Mesothelial cell of epicardium (in vitro differentiated cells): Measurements from ENCODE around the gene ZNRF3. TPM values are rescaled to one million over a fixed set of nuclear protein-coding genes. Genes with fewer than 3 reads are reported as not detected.

Experiments
- DNase-seq, 2 experiments: peaks; one replicate each; pipeline ENCODE4 v3.0.0; 2021; ENCODE audit warnings: low spot score in 2 of 2; ENCODE audit not compliant: unreplicated experiment in 2 of 2
- H3K27ac Mint-ChIP-seq: 2 replicates; pipeline ENCODE4 v1.8.0; 2021; ENCODE audit warnings: mixed read lengths
- H3K27me3 Mint-ChIP-seq: 2 replicates; pipeline ENCODE4 v1.8.0; 2021; ENCODE audit warnings: low read depth, mixed read lengths
- H3K36me3 Mint-ChIP-seq: 2 replicates; pipeline ENCODE4 v1.8.0; 2021; ENCODE audit warnings: mixed read lengths
- H3K4me1 Mint-ChIP-seq: 2 replicates; pipeline ENCODE4 v1.8.0; 2021; ENCODE audit warnings: mixed read lengths
- H3K4me3 Mint-ChIP-seq: 2 replicates; pipeline ENCODE4 v1.8.0; 2021; ENCODE audit warnings: mild to moderate bottlenecking, moderate library complexity, mixed read lengths
- H3K9me3 Mint-ChIP-seq: 2 replicates; pipeline ENCODE4 v1.8.0; 2021; ENCODE audit warnings: mixed read lengths
- total RNA-seq: library from RNA; stranded (reverse); gene quantifications from 3 replicates; pipeline ENCODE4 v1.2.1, GENCODE V29; 2021
- TF ChIP-seq, protein P1 (sequence below): fragments of 200-600 bp; sonication (generic); IDR thresholded peaks from one replicate; pipeline ENCODE4 v1.5.0; 2021; ENCODE audit warnings: antibody characterized with exemption; ENCODE audit not compliant: unreplicated experiment

The ZNRF3 gene
- total RNA-seq, 1 donor from 2014 or later = 37.3 TPM

DNA sequence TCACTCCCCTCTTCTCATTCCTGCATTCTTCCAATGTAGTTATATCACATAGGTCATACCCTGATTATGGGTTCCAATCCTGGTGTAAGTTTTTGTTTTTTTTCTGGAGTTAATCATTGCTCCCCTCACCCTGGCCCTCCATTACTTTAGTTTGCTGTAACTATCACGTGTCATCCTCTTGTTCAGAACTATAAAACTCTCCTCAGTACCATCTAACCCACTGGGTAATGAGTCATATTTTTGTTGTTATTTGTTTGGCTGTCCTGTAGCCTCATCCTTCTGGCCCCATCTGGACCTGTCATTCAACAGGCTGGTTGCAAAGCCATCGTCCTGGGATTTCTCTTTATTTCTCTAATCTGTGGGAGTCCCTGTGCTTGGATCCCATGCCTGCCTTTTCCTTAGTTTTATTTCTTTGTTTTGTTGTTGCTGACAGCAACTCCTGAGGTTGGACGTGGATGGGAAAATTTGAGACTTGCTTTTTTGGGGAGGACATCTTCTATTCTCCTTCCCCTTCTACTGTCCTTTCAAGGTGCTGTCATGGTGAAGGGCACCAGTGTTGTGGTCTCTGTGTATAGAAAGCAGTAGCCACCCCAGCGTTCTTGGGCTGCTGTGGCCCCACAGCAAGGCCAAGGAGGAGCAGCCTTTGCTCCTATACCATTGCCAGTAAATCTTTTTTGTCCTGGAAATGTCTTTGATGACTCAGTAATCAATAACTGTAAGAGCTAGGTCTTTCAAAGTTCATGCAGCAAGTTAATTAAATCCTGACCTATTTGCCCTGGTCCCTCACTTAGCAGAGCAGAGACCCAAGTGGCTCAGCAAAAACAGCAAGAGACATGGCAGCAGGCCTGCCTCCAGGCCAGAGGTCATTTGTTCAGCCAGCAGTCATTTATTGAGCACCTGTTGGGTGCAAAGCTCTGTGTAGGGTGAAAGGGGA, 95.8 kb downstream of the ZNRF3 start:
- Mint-ChIP-seq H3K9me3 (no peaks in the 10 kb centered on the region), H3K4me3 (no peak overlapping the region), H3K27ac (peak overlapping the region; percentile 98), H3K27me3 (no peaks in the 10 kb centered on the region), H3K36me3 (no peaks in the 10 kb centered on the region), H3K4me1 (peaks cover 60% of the 10 kb centered on the region)
- TF ChIP-seq, protein P1, sequence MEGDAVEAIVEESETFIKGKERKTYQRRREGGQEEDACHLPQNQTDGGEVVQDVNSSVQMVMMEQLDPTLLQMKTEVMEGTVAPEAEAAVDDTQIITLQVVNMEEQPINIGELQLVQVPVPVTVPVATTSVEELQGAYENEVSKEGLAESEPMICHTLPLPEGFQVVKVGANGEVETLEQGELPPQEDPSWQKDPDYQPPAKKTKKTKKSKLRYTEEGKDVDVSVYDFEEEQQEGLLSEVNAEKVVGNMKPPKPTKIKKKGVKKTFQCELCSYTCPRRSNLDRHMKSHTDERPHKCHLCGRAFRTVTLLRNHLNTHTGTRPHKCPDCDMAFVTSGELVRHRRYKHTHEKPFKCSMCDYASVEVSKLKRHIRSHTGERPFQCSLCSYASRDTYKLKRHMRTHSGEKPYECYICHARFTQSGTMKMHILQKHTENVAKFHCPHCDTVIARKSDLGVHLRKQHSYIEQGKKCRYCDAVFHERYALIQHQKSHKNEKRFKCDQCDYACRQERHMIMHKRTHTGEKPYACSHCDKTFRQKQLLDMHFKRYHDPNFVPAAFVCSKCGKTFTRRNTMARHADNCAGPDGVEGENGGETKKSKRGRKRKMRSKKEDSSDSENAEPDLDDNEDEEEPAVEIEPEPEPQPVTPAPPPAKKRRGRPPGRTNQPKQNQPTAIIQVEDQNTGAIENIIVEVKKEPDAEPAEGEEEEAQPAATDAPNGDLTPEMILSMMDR = no peak
- DNase-seq = no peak

GRCh38 chr22:28980326-28980725, 97.0 kb downstream of the ZNRF3 start:
- no peak overlapping the region for H3K27ac Mint-ChIP-seq
- H3K9me3 Mint-ChIP-seq = peaks cover 2% of the 10 kb centered on the region
- TF ChIP-seq, protein P1 = no peak
- H3K36me3 Mint-ChIP-seq = peaks cover 3% of the 10 kb centered on the region
- H3K27me3 Mint-ChIP-seq = no peaks in the 10 kb centered on the region
- peaks cover 67% of the 10 kb centered on the region for H3K4me1 Mint-ChIP-seq
- H3K4me3 Mint-ChIP-seq = no peak overlapping the region
- no peak for DNase-seq

- DNase-seq = no peak
- peak overlapping the region; percentile 57 for H3K27ac Mint-ChIP-seq
- TF ChIP-seq, protein P1 = no peak
- no peak overlapping the region for H3K4me3 Mint-ChIP-seq
- H3K4me1 Mint-ChIP-seq = peaks cover 74% of the 10 kb centered on the region
- peaks cover 10% of the 10 kb centered on the region for H3K9me3 Mint-ChIP-seq
- peaks cover 14% of the 10 kb centered on the region for H3K36me3 Mint-ChIP-seq
- no peaks in the 10 kb centered on the region for H3K27me3 Mint-ChIP-seq
Measured at GRCh38 chr22:28981818-28982499, 98.6 kb downstream of the ZNRF3 start.

DNA sequence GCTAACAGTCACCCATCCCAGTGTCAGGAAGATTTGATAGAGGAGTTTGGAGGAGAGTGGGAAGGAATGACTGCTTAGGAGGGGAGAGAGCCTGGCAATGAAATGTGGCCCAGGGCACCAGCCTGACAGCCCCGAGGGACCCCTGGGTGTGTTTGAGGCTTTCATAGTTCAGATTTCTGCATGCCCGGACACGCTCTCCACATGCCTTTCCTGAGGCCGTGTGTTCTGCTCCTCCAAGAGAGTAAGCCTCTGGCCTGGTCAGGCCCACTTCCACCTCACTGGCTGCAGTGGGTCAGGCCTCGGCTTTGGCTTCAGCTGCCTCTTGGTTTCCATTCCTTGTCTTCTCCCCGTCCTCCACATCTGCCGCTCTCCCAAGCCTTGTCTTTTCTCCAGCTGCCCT, 99.8 kb downstream of the ZNRF3 start:
- H3K4me1 Mint-ChIP-seq = peaks cover 69% of the 10 kb centered on the region
- peaks cover 10% of the 10 kb centered on the region for H3K9me3 Mint-ChIP-seq
- H3K27ac Mint-ChIP-seq = peak overlapping the region; percentile 75
- no peaks in the 10 kb centered on the region for H3K27me3 Mint-ChIP-seq
- peaks cover 23% of the 10 kb centered on the region for H3K36me3 Mint-ChIP-seq
- TF ChIP-seq, protein P1 = no peak
- H3K4me3 Mint-ChIP-seq = no peak overlapping the region
- no peak for DNase-seq

GRCh38 chr22:28983788-28984441, 100.5 kb downstream of the ZNRF3 start:
- DNase-seq = no peak
- Mint-ChIP-seq H3K27ac (peak overlapping the region; percentile 75), H3K36me3 (peaks cover 25% of the 10 kb centered on the region), H3K4me3 (no peak overlapping the region), H3K9me3 (peaks cover 10% of the 10 kb centered on the region), H3K27me3 (no peaks in the 10 kb centered on the region), H3K4me1 (peaks cover 69% of the 10 kb centered on the region)
- TF ChIP-seq, protein P1 = no peak
